HG03097 (cell line): ENCODE data around the gene PPL.
"Not testable (repeated sequence)": the region's sequence is repeated elsewhere in the genome, so short reads cannot be mapped to it uniquely, and the experiment has no call there.

Source experiments
- ATAC-seq: cut with Tn5 transposase; IDR thresholded peaks from one replicate; pipeline ENCODE4 v1.9.1; 2021; ENCODE audit not compliant: unreplicated experiment, low FRiP score

The PPL gene

GRCh38 chr16:4936181-4936990 is 562 bp downstream of the PPL start:
- no peak for ATAC-seq

GRCh38 chr16:4935241-4935855 is 1.6 kb downstream of the PPL start:
- no peak for ATAC-seq

GRCh38 chr16:4934591-4934990 is 2.4 kb downstream of the PPL start:
- no peak for ATAC-seq

GRCh38 chr16:4933871-4934395 is 3.0 kb downstream of the PPL start:
- ATAC-seq, result no peak

GRCh38 chr16:4933433-4933832 is 3.5 kb downstream of the PPL start:
- ATAC-seq, result no peak

GRCh38 chr16:4931381-4931780 is 5.6 kb downstream of the PPL start:
- ATAC-seq, result no peak

- not testable (repeated sequence) for ATAC-seq
Measured at GRCh38 chr16:4929619-4930018, 7.3 kb downstream of the PPL start.

GRCh38 chr16:4928227-4928626 is 8.7 kb downstream of the PPL start:
- no peak for ATAC-seq

- no peak for ATAC-seq
Measured at GRCh38 chr16:4927661-4928060, 9.3 kb downstream of the PPL start.

GRCh38 chr16:4926928-4927327 is 10.0 kb downstream of the PPL start:
- ATAC-seq, result no peak

GRCh38 chr16:4925791-4926190 is 11.2 kb downstream of the PPL start:
- no peak for ATAC-seq

- ATAC-seq, result no peak
Measured at GRCh38 chr16:4925293-4925607, 11.7 kb downstream of the PPL start.

- no peak for ATAC-seq
Measured at GRCh38 chr16:4924593-4925292, 12.2 kb downstream of the PPL start.

GRCh38 chr16:4923853-4924252 is 13.1 kb downstream of the PPL start:
- ATAC-seq, result no peak

- ATAC-seq, result no peak
Measured at GRCh38 chr16:4922721-4923342, 14.1 kb downstream of the PPL start.

GRCh38 chr16:4920826-4921225 is 16.1 kb downstream of the PPL start:
- no peak for ATAC-seq

GRCh38 chr16:4918781-4919251 is 18.1 kb downstream of the PPL start:
- no peak for ATAC-seq

GRCh38 chr16:4917117-4917516 is 19.8 kb downstream of the PPL start:
- ATAC-seq, result no peak

GRCh38 chr16:4915226-4915761 is 21.7 kb downstream of the PPL start:
- no peak for ATAC-seq

GRCh38 chr16:4914528-4915225 is 22.3 kb downstream of the PPL start:
- no peak for ATAC-seq
